GM18951 (cell line): ENCODE results near the gene GRID1.
"Not testable (repeated sequence)": the region's sequence is repeated elsewhere in the genome, so short reads cannot be mapped to it uniquely, and the experiment has no call there.

Source experiments
- POLR2A ChIP-seq: IDR thresholded peaks from 4 replicates; pipeline ENCODE4 v1.6.1; 2011; ENCODE audit warnings: mild to moderate bottlenecking; ENCODE audit not compliant: insufficient read length, insufficient read depth; ENCODE audit errors: extremely low read depth
- in situ Hi-C: fragments of 300-500 bp; cut with MboI; formaldehyde crosslinking; loops from one replicate; pipeline ENCODE4 v1.12.0; 2022; ENCODE audit warnings: low sequenced_read_pairs, mixed read lengths, inconsistent platforms; ENCODE audit not compliant: unreplicated experiment

Gene GRID1

DNA sequence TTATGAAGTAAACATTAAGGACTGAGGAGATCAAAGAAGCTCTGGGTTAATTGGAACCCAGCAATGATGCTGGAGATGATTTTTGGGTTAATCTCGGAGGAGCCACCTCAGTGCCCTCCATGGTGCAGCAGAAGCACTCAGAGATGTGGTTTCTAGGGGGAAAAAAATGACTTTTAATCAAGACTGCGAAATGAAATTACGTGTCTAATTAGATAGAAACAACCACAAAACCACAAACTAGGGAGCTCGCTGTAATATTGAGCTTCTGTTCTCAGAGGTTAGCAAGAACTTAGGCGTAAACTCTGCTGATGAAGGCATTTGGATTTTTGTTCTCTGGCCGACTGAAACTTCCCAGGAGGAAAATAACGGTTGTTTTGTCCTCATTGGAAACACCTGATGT is 319.0 kb downstream of the GRID1 start:
- in situ Hi-C loops, result no loop called here
- TF ChIP-seq POLR2A, result no peak

- in situ Hi-C loops, result no loop called here
- TF ChIP-seq POLR2A, result no peak
Measured at GRCh38 chr10:86046845-86047460, 319.6 kb downstream of the GRID1 start.

GRCh38 chr10:86045896-86046295 is 320.7 kb downstream of the GRID1 start:
- TF ChIP-seq POLR2A, result no peak
- in situ Hi-C loops, result no loop called here

DNA sequence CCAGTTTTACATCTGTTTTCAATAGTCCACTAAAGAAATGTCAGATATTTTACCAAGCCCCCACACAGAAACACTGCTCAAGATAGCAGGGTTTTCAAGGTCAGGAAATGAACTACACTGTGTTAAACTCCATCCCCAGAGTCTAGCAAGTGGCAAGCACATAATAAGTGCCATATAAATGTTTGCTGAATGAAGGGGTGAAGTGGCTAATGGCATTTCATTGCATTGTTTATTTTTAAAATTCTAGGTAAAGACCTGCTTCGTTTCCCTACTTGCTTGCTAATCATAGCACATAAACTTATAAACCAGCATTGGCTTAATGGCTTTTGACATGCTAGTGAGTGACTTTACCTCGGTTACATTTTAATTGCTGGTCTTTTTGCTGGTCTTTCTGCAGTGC is 322.6 kb downstream of the GRID1 start:
- in situ Hi-C loops, result no loop called here

GRCh38 chr10:86043236-86043635 is 323.4 kb downstream of the GRID1 start:
- in situ Hi-C loops, result no loop called here
- TF ChIP-seq POLR2A, result no peak

More for the DNA sequence above, 322.6 kb downstream of the GRID1 start:
- no peak for TF ChIP-seq POLR2A

DNA sequence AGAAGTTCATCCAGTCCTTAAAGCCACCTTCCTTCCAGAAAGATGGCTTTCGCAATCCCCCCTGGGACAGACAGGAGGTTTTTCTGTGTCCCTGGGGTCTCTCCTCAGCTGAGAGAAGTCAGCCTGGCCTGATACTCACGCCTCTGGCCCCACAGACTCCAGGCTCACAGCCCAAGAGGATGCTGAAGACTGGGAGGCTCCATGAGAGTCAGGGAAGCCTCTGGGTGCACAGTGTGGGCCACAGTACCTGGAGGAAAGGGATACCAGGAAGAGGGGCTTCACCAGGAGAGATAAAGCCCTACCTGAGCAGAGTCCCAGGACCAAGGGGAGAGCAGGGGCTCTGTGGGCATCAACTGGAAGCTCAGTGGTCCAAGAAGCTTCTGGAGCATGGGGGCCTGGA is 324.4 kb downstream of the GRID1 start:
- TF ChIP-seq POLR2A, result no peak
- in situ Hi-C loops, result no loop called here

DNA sequence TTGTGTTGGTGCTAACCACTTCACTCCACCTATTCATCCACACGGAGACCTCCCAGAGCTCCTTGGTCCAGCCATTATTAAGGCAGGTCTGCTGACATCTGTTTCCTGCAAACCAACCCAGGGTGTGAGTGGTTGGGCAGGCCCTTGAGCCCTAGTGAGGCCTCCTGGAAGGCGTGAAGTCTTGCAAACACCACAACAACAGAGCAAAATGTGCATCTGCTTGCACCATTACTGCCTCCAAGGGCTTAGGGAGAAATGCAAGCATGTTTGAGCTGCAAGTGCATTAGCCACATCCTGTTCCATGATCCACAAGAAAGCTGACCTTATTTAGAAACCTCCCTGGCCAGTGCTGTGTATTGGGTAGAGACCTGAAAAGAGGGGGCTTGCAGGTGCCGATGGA is 325.5 kb downstream of the GRID1 start:
- TF ChIP-seq POLR2A, result no peak
- in situ Hi-C loops, result no loop called here

DNA sequence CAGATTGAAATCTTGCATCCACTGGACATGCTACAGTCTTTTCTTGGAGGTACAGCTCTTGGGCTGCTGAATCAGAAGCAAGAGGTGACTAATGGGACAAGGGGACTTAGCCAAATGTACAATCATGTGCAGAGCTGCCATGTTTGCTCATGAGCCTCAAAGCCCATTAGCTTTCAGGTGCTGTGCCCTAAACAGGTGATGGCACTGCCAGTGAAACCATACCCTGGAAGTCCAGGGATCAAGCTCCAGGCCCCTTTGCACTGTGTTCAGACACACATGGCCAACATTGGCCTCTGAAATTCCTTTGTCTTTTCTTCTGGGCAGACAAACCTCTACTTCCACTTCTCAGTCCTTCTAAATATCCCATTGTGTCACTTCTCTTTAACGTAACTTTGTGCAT is 328.2 kb downstream of the GRID1 start:
- in situ Hi-C loops, result no loop called here
- no peak for TF ChIP-seq POLR2A

DNA sequence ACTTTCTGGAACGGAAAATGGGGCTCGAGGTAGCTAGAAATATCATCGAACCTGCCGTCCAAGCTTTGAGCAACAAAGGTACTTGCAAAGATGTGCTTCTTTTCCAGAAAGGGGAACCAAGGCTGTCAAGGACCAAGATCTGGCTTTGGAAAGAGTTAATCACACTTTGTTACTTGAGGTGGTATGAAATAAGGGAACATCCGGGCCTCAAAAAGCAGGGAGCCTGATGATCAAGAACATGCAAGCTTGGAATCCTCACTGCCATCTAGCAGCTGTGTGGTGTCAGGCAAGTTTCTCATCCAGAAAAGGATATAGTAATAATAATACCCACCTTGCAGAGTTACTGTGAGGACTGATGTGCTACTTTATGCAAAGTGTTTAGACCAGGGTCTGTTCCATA is 329.5 kb downstream of the GRID1 start:
- no peak for TF ChIP-seq POLR2A
- in situ Hi-C loops, result no loop called here

- TF ChIP-seq POLR2A, result no peak
- in situ Hi-C loops, result no loop called here
Measured at GRCh38 chr10:86036544-86036831, 330.1 kb downstream of the GRID1 start.

DNA sequence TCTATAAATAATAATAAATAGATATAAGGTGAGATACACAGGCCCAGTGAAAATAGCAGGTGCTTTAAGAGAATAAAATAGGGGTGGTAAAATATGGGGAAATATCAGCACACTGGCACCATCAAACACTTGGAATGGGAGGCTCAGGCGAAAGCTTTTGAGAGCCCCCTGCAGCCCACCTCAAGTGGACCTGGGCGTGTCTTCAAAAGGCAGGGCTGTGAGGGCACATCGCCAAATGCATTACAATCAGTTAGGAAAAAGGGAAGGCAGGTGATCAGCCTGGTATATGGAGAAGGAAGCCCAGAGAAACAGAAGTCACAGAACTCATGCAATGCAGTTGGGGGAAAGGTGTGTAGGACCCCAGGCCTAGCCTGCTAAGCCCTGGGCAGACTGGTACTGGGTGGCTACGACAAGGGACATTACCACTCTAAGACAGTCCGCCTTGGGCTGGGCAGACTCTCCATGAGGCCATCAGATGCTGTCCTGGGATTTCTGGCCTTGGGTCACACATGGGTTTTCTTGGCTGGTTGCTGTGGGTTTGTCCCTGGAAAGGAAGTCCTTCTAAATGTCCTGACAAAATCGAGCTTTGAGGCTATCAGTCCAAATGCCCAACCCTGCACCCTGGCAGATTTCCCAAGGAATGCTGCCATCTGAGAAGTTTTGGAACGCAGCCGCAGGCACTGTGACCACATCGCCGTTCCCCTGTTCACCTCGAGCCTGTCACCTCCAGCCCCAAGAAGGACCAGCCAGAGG is 330.6 kb downstream of the GRID1 start:
- in situ Hi-C loops, result no loop called here
- no peak for TF ChIP-seq POLR2A

GRCh38 chr10:86034710-86035109 is 331.9 kb downstream of the GRID1 start:
- in situ Hi-C loops, result no loop called here
- TF ChIP-seq POLR2A, result no peak

- in situ Hi-C loops, result no loop called here
- no peak for TF ChIP-seq POLR2A
Measured at GRCh38 chr10:86033581-86033980, 333.0 kb downstream of the GRID1 start.

DNA sequence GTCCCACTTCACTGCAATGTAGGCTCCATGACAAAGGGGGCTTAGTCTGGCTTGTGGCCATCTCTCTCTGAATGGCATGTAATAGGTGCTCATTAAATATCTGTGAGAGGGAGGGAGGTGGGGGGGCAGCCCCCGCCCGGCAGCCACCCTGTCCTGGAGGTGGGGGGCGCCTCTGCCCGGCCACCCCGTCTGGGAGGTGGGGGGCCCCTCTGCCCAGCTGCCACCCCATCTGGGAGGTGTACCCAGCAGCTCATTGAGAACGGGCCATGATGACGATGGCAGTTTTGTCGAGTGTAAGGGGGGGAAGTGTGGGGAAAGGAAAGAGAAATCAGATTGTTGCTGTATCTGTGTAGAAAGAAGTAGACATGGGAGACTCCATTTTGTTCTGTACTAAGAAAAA is 334.5 kb downstream of the GRID1 start:
- in situ Hi-C loops, result not testable (repeated sequence)

GRCh38 chr10:86030312-86030711 is 336.3 kb downstream of the GRID1 start:
- no peak for TF ChIP-seq POLR2A
- in situ Hi-C loops, result no loop called here

GRCh38 chr10:86027346-86027745 is 339.2 kb downstream of the GRID1 start:
- in situ Hi-C loops, result no loop called here
- TF ChIP-seq POLR2A, result no peak
